GM12878 (cell line): Measurements from ENCODE around the gene VRTN.

Experiments used
- CTCF ChIP-seq, 3 experiments: IDR thresholded peaks in 2 of 3; conservative IDR thresholded peaks in 1 of 3; 2 replicates each; pipeline ENCODE4 v1.5.1; 2011; ENCODE audit warnings: low read depth in 3 of 3, low read length in 3 of 3, mild to moderate bottlenecking in 3 of 3, control low read depth in 2 of 3, moderate library complexity in 2 of 3, inconsistent platforms in 1 of 3, mixed read lengths in 1 of 3; ENCODE audit not compliant: control insufficient read depth in 2 of 3, insufficient read depth in 1 of 3; ENCODE audit errors: extremely low read depth in 1 of 3
- GABPA ChIP-seq: IDR thresholded peaks from 2 replicates; pipeline ENCODE4 v1.6.1; 2014; ENCODE audit warnings: antibody characterized with exemption, low read depth, mild to moderate bottlenecking, inconsistent platforms
- ZBTB33 ChIP-seq: fragments of 450-650 bp; IDR thresholded peaks from 2 replicates; pipeline ENCODE4 v1.6.1; 2017; ENCODE audit warnings: mild to moderate bottlenecking

GRCh38 chr14:74346341-74346740, 1.9 kb upstream of the VRTN start:
- TF ChIP-seq GABPA = no peak
- no peak for TF ChIP-seq CTCF (IDR thresholded peaks at IDR 0.05 in 2 of 3, conservative IDR thresholded peaks at IDR 0.05 in 1 of 3; ENCODE audit: control insufficient read depth in 2 of 3, extremely low read depth in 1 of 3, insufficient read depth in 1 of 3, low read depth in 3 of 3, low read length in 3 of 3)
- TF ChIP-seq ZBTB33 = no peak
